Endothelial cell of umbilical vein (primary cell): ENCODE results near the gene ARHGAP31.

Source experiments
- CTCF ChIP-seq, 2 donors: IDR thresholded peaks; 1 replicate in 1 of 2; 2 replicates in 1 of 2; pipeline ENCODE4 v1.5.1; 2011; ENCODE audit warnings: low read length in 2 of 2, mild to moderate bottlenecking in 2 of 2, moderate library complexity in 2 of 2, control low read depth in 1 of 2, inconsistent platforms in 1 of 2, low read depth in 1 of 2; ENCODE audit not compliant: insufficient read depth in 1 of 2; ENCODE audit errors: extremely low read depth in 1 of 2
- EZH2 ChIP-seq: IDR thresholded peaks from 2 replicates; pipeline ENCODE4 v1.6.1; 2012; ENCODE audit warnings: borderline replicate concordance, low read depth, mild to moderate bottlenecking, moderate library complexity, low read length, inconsistent platforms; ENCODE audit not compliant: severe bottlenecking
- FOS ChIP-seq: IDR thresholded peaks from 2 replicates; pipeline ENCODE4 v1.6.1; 2011; ENCODE audit warnings: mild to moderate bottlenecking, low read length, moderate library complexity, borderline replicate concordance; ENCODE audit not compliant: insufficient read depth
- GATA2 ChIP-seq: IDR thresholded peaks from 2 replicates; pipeline ENCODE4 v1.7.0; 2011; ENCODE audit warnings: low read depth, mild to moderate bottlenecking, moderate library complexity, mixed read lengths, low read length; ENCODE audit not compliant: insufficient read length, insufficient read depth
- JUN ChIP-seq: IDR thresholded peaks from 2 replicates; pipeline ENCODE4 v1.6.1; 2011; ENCODE audit warnings: borderline replicate concordance, low read depth; ENCODE audit not compliant: insufficient read length, insufficient read depth
- MAX ChIP-seq: IDR thresholded peaks from 2 replicates; pipeline ENCODE4 v1.6.1; 2011; ENCODE audit not compliant: insufficient read depth, insufficient read length
- POLR2A ChIP-seq: IDR thresholded peaks from 2 replicates; pipeline ENCODE4 v1.6.1; 2012; ENCODE audit warnings: low read depth, mild to moderate bottlenecking, control low read depth, low read length
- POLR2AphosphoS5 ChIP-seq: IDR thresholded peaks from 2 replicates; pipeline ENCODE4 v1.6.1; 2012; ENCODE audit warnings: low read depth, mild to moderate bottlenecking, control low read depth, low read length, moderate library complexity; ENCODE audit not compliant: insufficient read depth

DNA sequence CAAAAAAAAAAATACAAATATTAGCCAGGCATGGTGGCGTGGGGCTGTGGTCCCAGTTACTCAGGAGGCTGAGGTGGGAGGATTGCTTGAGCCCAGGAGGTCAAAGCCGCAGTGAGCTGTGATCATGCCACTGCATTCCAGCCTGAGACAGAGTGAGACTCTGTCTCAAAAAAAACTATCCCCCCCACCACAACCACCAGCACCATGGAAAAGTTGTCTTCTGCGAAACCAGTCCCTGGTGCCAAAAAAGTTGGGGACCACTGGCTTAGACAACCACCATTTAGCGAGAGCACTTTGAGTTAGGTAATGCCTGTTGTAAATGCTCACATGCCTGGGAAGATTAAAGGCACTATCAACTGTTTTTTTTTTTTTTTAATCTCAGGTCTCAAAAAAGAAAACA is 15.4 kb downstream of the ARHGAP31 start:
- no peak for TF ChIP-seq CTCF (IDR thresholded peaks at IDR 0.05; ENCODE audit: extremely low read depth in 1 of 2, insufficient read depth in 1 of 2, low read depth in 1 of 2, low read length in 2 of 2)
- no peak for TF ChIP-seq MAX
- TF ChIP-seq POLR2A, result no peak
- no peak for TF ChIP-seq JUN
- TF ChIP-seq GATA2, result no peak
- TF ChIP-seq EZH2, result no peak
- TF ChIP-seq FOS, result no peak
- TF ChIP-seq POLR2AphosphoS5, result no peak
